A549 (cell line): ENCODE data around the gene RNF133. TPM values are rescaled to one million over a fixed set of nuclear protein-coding genes. Genes with fewer than 3 reads are reported as not detected.

Experiments used
- ATAC-seq, 2 experiments: fragments of 200-7000 bp in 1 of 2; fragments of >200 bp in 1 of 2; cut with Nextera tagmentation in 1 of 2; cut with Tn5 transposase in 1 of 2; 3 replicates each; pipeline versions ENCODE4 v1.8.0 to v1.9.1; 2018 to 2020; ENCODE audit warnings: mild to moderate bottlenecking in 1 of 2, moderate library complexity in 1 of 2
- CTCF ChIA-PET: fragments of 300-600 bp; sonication (Branson Sonifier 250); formaldehyde crosslinking; extraction: SDS; loops from one replicate; lab custom pipeline; 2021; ENCODE audit warnings: antibody characterized with exemption, inconsistent platforms; lab: Yijun Ruan, JAX
- POLR2A ChIA-PET: fragments of 350-600 bp; formaldehyde crosslinking; extraction: SDS; loops from one replicate; lab custom pipeline; 2021; ENCODE audit warnings: antibody characterized with exemption, inconsistent platforms; lab: Yijun Ruan, JAX
- DNase-seq, 2 experiments: peaks; one replicate each; pipeline versions ENCODE4 v3.0.0 to v3.0.0-alpha.2; 2011 to 2016; ENCODE audit warnings: low read depth in 1 of 2, low spot score in 1 of 2
- FAIRE-seq: peaks from 2 replicates; lab custom pipeline; 2011; peaks lifted over from hg19 to GRCh38; lab: Jason Lieb, UNC
- H3K27ac ChIP-seq, 2 experiments: fragments of >200 bp; sonication (Bioruptor Twin); formaldehyde crosslinking; 3 replicates each; pipeline ENCODE4 v1.5.1; 2016 to 2017
- H3K4me1 ChIP-seq: fragments of >200 bp; sonication (Bioruptor Twin); formaldehyde crosslinking; 3 replicates; pipeline ENCODE4 v1.6.1; 2016
- H3K4me2 ChIP-seq: fragments of >200 bp; sonication (Bioruptor Twin); formaldehyde crosslinking; 3 replicates; pipeline ENCODE4 v1.6.1; 2016
- H3K4me3 ChIP-seq: fragments of >200 bp; sonication (Bioruptor Twin); formaldehyde crosslinking; 3 replicates; pipeline ENCODE4 v1.5.1; 2016
- H3K9me3 ChIP-seq: fragments of >200 bp; sonication (Bioruptor Twin); formaldehyde crosslinking; 3 replicates; pipeline ENCODE4 v1.6.1; 2016
- ATOH8 ChIP-seq: fragments of 250-450 bp; sonication (Bioruptor Pico); IDR thresholded peaks from 2 replicates; pipeline ENCODE4 v1.5.0; 2020; ENCODE audit warnings: low read depth, mild to moderate bottlenecking, moderate library complexity
- CBX2 ChIP-seq: fragments of 200-600 bp; sonication (generic); IDR thresholded peaks from 2 replicates; pipeline ENCODE4 v1.6.1; 2016; ENCODE audit warnings: low read depth, mild to moderate bottlenecking, borderline replicate concordance
- CEBPB ChIP-seq, 2 experiments: fragments of >200 bp in 1 of 2; sonication (Bioruptor Twin) in 1 of 2; formaldehyde crosslinking in 1 of 2; IDR thresholded peaks; 2 replicates each; pipeline ENCODE4 v1.6.1; 2012 to 2016
- CTCF ChIP-seq: fragments of >200 bp; sonication (Bioruptor Twin); formaldehyde crosslinking; IDR thresholded peaks from 3 replicates; pipeline ENCODE4 v1.5.1; 2016
- E2F6 ChIP-seq: IDR thresholded peaks from 2 replicates; pipeline ENCODE4 v1.6.1; 2012; ENCODE audit warnings: low read depth, borderline replicate concordance
- EHF ChIP-seq: fragments of 250-450 bp; sonication (Bioruptor Pico); IDR thresholded peaks from 2 replicates; pipeline ENCODE4 v1.5.0; 2020; ENCODE audit warnings: mild to moderate bottlenecking
- EHMT2 ChIP-seq: fragments of 200-600 bp; sonication (generic); IDR thresholded peaks from 2 replicates; pipeline ENCODE4 v1.6.1; 2016; ENCODE audit warnings: antibody characterized with exemption, low read depth, mild to moderate bottlenecking, moderate library complexity
- EP300 ChIP-seq, 2 experiments: fragments of >200 bp; sonication (Bioruptor Twin); formaldehyde crosslinking; IDR thresholded peaks; 2 replicates in 1 of 2; 3 replicates in 1 of 2; pipeline ENCODE4 v1.6.1; 2016 to 2017
- ESRRA ChIP-seq: fragments of 150-350 bp; IDR thresholded peaks from 2 replicates; pipeline ENCODE4 v1.6.1; 2014; ENCODE audit warnings: mild to moderate bottlenecking, low read length, borderline replicate concordance
- FOSB ChIP-seq: fragments of 250-450 bp; sonication (Bioruptor Pico); IDR thresholded peaks from 2 replicates; pipeline ENCODE4 v1.5.0; 2020; ENCODE audit warnings: mild to moderate bottlenecking, moderate library complexity
- FOSL2 ChIP-seq, 2 experiments: fragments of 450-650 bp in 1 of 2; fragments of >200 bp in 1 of 2; sonication (Bioruptor Twin) in 1 of 2; formaldehyde crosslinking; IDR thresholded peaks; 2 replicates each; pipeline versions ENCODE4 v1.5.0 to v1.6.1; 2016 to 2020; ENCODE audit warnings: mild to moderate bottlenecking in 1 of 2, moderate library complexity in 1 of 2
- JUN ChIP-seq, 2 experiments: fragments of >200 bp; sonication (Bioruptor Twin); formaldehyde crosslinking; IDR thresholded peaks; 2 replicates in 1 of 2; 3 replicates in 1 of 2; pipeline ENCODE4 v1.6.1; 2016 to 2017
- KDM5A ChIP-seq: fragments of 200-600 bp; sonication (generic); IDR thresholded peaks from 2 replicates; pipeline ENCODE4 v1.6.1; 2016; ENCODE audit warnings: antibody characterized with exemption, mild to moderate bottlenecking
- MYC ChIP-seq: IDR thresholded peaks from 2 replicates; pipeline ENCODE4 v1.6.1; 2012; ENCODE audit warnings: mild to moderate bottlenecking, inconsistent platforms, low read length, improper control_type of control experiment, borderline replicate concordance
- NR3C1 ChIP-seq: fragments of >200 bp; sonication (Bioruptor Twin); formaldehyde crosslinking; IDR thresholded peaks from 3 replicates; pipeline ENCODE4 v1.6.1; 2017
- PBX3 ChIP-seq: IDR thresholded peaks from 2 replicates; pipeline ENCODE4 v1.6.1; 2012
- PHF8 ChIP-seq: fragments of 200-600 bp; sonication (generic); IDR thresholded peaks from 2 replicates; pipeline ENCODE4 v1.6.1; 2016; ENCODE audit warnings: low read depth, mild to moderate bottlenecking, antibody characterized with exemption, moderate library complexity, borderline replicate concordance
- POLR2A ChIP-seq: IDR thresholded peaks from 2 replicates; pipeline ENCODE4 v1.6.1; 2012; ENCODE audit warnings: mild to moderate bottlenecking, low read length
- RARB ChIP-seq: fragments of 250-450 bp; sonication (Bioruptor Pico); IDR thresholded peaks from 2 replicates; pipeline ENCODE4 v1.8.0; 2021; ENCODE audit warnings: mild to moderate bottlenecking, moderate library complexity
- RFX5 ChIP-seq: fragments of 450-650 bp; IDR thresholded peaks from 2 replicates; pipeline ENCODE4 v1.7.1; 2014; ENCODE audit warnings: antibody characterized with exemption, mild to moderate bottlenecking, moderate library complexity
- SMC3 ChIP-seq: fragments of >200 bp; sonication (Bioruptor Twin); formaldehyde crosslinking; IDR thresholded peaks from 3 replicates; pipeline ENCODE4 v1.6.1; 2018; ENCODE audit warnings: inconsistent platforms
- TP53 ChIP-seq: fragments of 250-450 bp; sonication (Bioruptor Pico); IDR thresholded peaks from 2 replicates; pipeline ENCODE4 v1.5.0; 2021; ENCODE audit warnings: mild to moderate bottlenecking, moderate library complexity
- USF2 ChIP-seq: fragments of 450-650 bp; IDR thresholded peaks from 2 replicates; pipeline ENCODE4 v1.6.1; 2014; ENCODE audit warnings: antibody characterized with exemption
- ZC3H11A ChIP-seq: fragments of 450-650 bp; IDR thresholded peaks from 2 replicates; pipeline ENCODE4 v1.6.1; 2014; ENCODE audit warnings: antibody characterized with exemption, mild to moderate bottlenecking
- ZFP36 ChIP-seq: fragments of 450-650 bp; IDR thresholded peaks from 2 replicates; pipeline ENCODE4 v1.6.1; 2014; ENCODE audit warnings: borderline replicate concordance; ENCODE audit not compliant: partially characterized antibody
- ZNF302 ChIP-seq: fragments of 250-450 bp; sonication (Bioruptor Pico); IDR thresholded peaks from 2 replicates; pipeline ENCODE4 v1.9.0; 2021; ENCODE audit warnings: inconsistent platforms, mild to moderate bottlenecking, moderate library complexity
- ZSCAN20 ChIP-seq: fragments of 250-450 bp; sonication (Bioruptor Pico); IDR thresholded peaks from 2 replicates; pipeline ENCODE4 v1.8.0; 2022; ENCODE audit warnings: mild to moderate bottlenecking, moderate library complexity
- WGBS: methylation state at CpG from one replicate; pipeline ENCODE4 v1.1.6; 2017; ENCODE audit errors: missing lambda C conversion rate; 5-methylcytosine and 5-hydroxymethylcytosine counted together
- polyA minus RNA-seq: library from RNA; depleted of rRNA, polyadenylated mRNA; stranded (reverse); fragments of >200 nt; gene quantifications from 2 replicates; pipeline ENCODE4 v1.2.3, GENCODE V29; 2011; rRNA and poly(A)+ RNA removed
- polyA plus RNA-seq, 4 experiments: library from polyadenylated mRNA; depleted of rRNA in 3 of 4; stranded (reverse); fragments of >200 nt; fragmentation: RNase III in 1 of 4; extraction: RNeasy Plus Mini Kit Qiagen cat#74134 plus additional on column Dnase treatment in 1 of 4; gene quantifications; 2 replicates in 3 of 4; 3 replicates in 1 of 4; pipeline ENCODE4 v1.2.3, GENCODE V29; 2011 to 2017

Gene RNF133
- polyA plus RNA-seq (2011; rRNA removed) (not detected in 2 replicates), polyA plus RNA-seq (2017; fragmentation: RNase III; extraction: RNeasy Plus Mini Kit Qiagen cat#74134 plus additional on column Dnase treatment) (not detected in 3 replicates), polyA minus RNA-seq (not detected in 2 replicates)
- polyA plus RNA-seq (2012; cell fraction: cytosol; rRNA removed), result not detected in 2 replicates
- not detected in 2 replicates for polyA plus RNA-seq (2012; cell fraction: nucleus; rRNA removed)

- Histone ChIP-seq H3K27ac (no peak within 1 kb of the TSS), H3K4me1 (no peaks in the 10 kb centered on the region), H3K9me3 (no peaks in the 10 kb centered on the region)
- no peak for DNase-seq
- no peak for ATAC-seq
- TF ChIP-seq CTCF (no peak), ZC3H11A (no peak), E2F6 (no peak), ZNF302 (CRISPR knock-in tag) (no peak), ATOH8 (CRISPR knock-in tag) (no peak), EP300 (IDR thresholded peaks at IDR 0.05) (no peak), RARB (no peak), FOSL2 (IDR thresholded peaks at IDR 0.05) (no peak), FOSL2 (CRISPR knock-in tag; IDR thresholded peaks at IDR 0.05) (no peak), RFX5 (no peak), SMC3 (no peak), MYC (no peak)
- TF ChIP-seq, all 56 proteins: peak for 0
- CTCF ChIA-PET, result no interaction called here
- Histone ChIP-seq H3K4me2 (no peak within 1 kb of the TSS), H3K4me3 (no peak within 1 kb of the TSS)
- FAIRE-seq, result no peak
- POLR2A ChIA-PET, result no interaction called here
Measured at GRCh38 chr7:122699017-122699416, at the start of gene RNF133. RNF133 (minus strand) TSS chr7:122699117; CDS start chr7:122698918, 199 bp downstream.

- FAIRE-seq (no peak), DNase-seq (no peak)
- CTCF ChIA-PET, result interaction anchor here (1.0 to 1.3 kb wide), 2 partner anchors 10 to 13 kb away, joined by 3 read pairs; no protein-coding TSS in a partner anchor
Measured at GRCh38 chr7:122748195-122748594, 49.3 kb upstream of the RNF133 start.

More at GRCh38 chr7:122748195-122748594, 49.3 kb upstream of the RNF133 start:
- Histone ChIP-seq H3K4me3 (no peak overlapping the region), H3K4me1 (no peaks in the 10 kb centered on the region), H3K4me2 (no peak overlapping the region), H3K27ac (no peak overlapping the region), H3K9me3 (no peaks in the 10 kb centered on the region)
- 12% methylated on average over 2 of the region's 2 CpGs for WGBS
- POLR2A ChIA-PET, result no interaction called here
- TF ChIP-seq KDM5A (no peak), EP300 (IDR thresholded peaks at IDR 0.05) (no peak), PHF8 (no peak), RFX5 (no peak), CBX2 (no peak), CTCF (no peak), USF2 (no peak), FOSB (no peak), PBX3 (no peak), EHMT2 (no peak), NR3C1 (no peak), ZFP36 (no peak), ESRRA (no peak), ZSCAN20 (no peak), POLR2A (no peak), TP53 (no peak), CEBPB (IDR thresholded peaks at IDR 0.05) (no peak), EHF (CRISPR knock-in tag) (no peak), JUN (IDR thresholded peaks at IDR 0.05) (no peak)
- ATAC-seq, result no peak
